ENCODE data around the gene GPA33.

GRCh38 chr1:167138703-167139102 is 48.5 kb upstream of the GPA33 start:
- TF ChIP-seq CTCF (IDR thresholded peaks at IDR 0.05) (no peak), POLR2A (IDR thresholded peaks at IDR 0.05) (no peak)
